Measurements from ENCODE around the gene MLLT3.

- TF ChIP-seq CTCF (IDR thresholded peaks at IDR 0.05; ENCODE audit: borderline replicate concordance, extremely low read depth, low read length, poor library complexity, severe bottlenecking) (no peak), EZH2 (IDR thresholded peaks at IDR 0.05; ENCODE audit: borderline replicate concordance, low read depth, low read length, severe bottlenecking) (no peak)
Observed at GRCh38 chr9:20317701-20318100, 304.6 kb downstream of the MLLT3 start.

All from DND-41 (cell line).